Stimulated activated CD4-positive, alpha-beta T cell treated with anti-CD3 and anti-CD28 coated beads, TNF-alpha, amount 100 ng/mL, for 4 hours (primary cell): ENCODE measurements around the gene SDHAF1.
"Not testable (repeated sequence)": the region's sequence is repeated elsewhere in the genome, so short reads cannot be mapped to it uniquely, and the experiment has no call there.

Source experiments
- DNase-seq, 3 experiments: peaks; one replicate each; pipeline ENCODE4 v3.0.0-alpha.2; 2020; ENCODE audit warnings: low read depth in 3 of 3

Gene SDHAF1

DNA sequence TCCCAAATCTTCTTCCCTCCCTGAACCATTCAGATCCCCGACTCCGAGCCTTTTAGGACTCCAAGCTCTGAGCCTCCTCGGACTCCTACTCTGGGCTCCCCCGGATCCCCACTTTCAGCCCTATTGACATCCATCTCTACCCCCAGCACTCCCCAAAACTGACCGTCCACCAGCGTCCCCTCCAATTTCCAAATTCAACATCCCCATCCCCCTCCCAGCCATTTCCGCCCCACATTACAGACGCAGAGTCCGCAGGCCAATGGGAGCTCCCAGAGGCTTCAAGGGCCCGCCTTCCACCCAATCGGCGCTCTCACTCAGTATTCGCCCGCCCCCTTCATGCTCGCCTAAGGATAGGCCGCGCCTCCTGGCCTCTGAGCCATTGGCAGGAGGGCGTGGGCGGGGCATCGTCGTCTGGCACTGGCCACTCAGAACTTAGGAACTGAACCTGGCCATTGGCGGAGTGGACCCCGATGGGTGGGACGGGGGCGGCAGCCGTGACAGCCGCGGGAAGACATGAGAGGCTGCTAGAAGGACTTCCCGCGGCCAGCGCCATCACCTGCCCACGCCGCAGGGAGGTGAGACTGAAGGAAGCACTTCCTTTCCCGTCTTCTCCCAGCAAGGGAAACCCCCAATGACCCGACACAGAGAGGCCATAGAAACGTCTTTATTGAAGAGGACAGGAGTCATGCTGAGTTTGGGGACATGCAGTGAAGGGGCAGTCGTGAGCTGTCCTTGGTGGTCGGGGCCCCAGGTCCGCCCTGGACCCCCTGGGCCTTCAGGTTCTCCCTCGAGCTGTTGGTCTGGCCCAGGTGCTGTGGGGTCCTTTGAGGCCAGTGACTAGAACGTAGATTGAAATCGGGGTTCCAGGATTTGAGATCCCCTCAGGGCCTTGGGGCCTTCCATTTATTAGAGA is 19.3 kb downstream of the SDHAF1 start, which contains the start of gene ALKBH6:
TSS of gene ALKBH6 (minus strand) at position 202 of the 913 bp plus-strand sequence. CDS start 816 bp downstream, outside the sequence.
- peak; percentile 96 to 100 (median 98) for DNase-seq

GRCh38 chr19:36019061-36019670 is 24.2 kb downstream of the SDHAF1 start:
- DNase-seq: no peak

DNA sequence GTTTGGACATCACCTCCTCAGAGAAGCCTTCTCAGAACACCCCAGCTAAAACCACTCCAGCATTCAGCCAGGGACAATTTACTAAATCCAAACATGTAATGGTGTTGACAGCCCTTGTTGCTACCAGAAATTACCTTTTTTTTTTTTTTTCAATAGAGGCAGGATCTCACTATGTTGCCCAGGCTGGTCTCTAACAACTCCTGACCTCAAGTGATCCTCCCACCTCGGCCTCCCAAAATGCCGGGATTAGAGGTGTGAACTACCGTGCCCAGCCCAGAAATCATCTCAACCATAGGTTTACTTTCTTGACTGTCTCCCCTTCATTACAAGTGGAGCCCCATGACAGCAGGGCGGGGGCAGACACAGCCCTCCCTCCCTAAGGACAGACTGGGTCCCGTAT is 28.4 kb downstream of the SDHAF1 start:
- DNase-seq: no peak

DNA sequence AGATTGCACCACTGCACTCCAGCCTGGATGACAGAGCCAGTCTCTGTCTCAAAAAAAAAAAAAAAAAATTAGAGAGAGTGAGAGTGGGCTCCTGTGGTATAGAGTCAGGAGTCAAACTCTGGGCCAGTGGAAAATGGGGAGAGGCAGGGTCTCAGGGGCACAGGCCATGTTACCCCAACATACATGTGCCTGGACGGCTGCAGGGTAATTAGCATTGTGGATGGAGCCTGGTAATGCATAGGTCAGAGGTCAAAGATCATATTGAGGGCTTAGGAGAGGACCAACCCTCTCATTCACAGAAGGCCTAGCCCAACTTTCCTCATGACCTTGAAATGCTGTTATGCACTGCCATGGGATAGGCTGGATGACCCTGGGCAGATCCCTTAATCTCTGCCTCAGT is 30.6 kb downstream of the SDHAF1 start:
- no peak for DNase-seq

DNA sequence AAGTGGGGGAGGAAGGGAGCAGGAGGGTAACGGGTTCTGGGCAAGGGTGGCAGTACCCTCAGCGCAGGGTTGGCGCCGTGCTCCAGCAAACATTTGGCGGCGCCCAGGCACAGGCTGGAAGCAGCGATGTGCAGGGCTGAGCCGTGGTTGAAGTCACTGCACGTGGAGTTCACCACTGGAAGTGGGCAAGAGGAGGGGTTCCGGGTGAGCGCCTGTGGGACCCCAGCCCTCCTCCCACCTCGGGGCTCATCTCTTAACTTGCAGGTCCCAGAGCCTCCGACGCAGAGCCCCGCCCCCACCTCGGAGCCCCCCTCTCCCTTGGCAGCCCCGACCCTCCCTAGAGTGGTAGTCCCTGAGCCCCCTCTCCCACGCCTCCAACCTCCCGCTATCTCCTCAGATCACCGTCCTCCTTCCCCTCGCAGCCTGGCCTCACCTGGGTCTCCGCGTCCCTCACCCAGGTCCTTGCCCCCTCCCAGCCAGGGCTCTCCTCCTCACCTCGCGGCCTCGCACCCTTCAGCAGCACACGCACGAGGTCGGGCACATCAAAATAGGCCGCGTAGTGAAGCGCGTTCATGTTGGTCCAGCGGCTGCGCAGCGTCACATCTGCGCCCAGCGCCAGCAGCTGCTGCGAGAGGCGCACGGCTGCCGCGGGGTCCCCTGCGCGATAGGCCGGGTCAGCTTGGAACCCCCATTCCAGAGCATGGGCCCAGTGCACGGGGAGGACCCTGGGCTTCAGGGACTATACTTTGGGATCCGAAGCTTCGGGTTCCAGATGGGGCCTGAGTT is 31.3 kb downstream of the SDHAF1 start:
- no peak for DNase-seq

DNA sequence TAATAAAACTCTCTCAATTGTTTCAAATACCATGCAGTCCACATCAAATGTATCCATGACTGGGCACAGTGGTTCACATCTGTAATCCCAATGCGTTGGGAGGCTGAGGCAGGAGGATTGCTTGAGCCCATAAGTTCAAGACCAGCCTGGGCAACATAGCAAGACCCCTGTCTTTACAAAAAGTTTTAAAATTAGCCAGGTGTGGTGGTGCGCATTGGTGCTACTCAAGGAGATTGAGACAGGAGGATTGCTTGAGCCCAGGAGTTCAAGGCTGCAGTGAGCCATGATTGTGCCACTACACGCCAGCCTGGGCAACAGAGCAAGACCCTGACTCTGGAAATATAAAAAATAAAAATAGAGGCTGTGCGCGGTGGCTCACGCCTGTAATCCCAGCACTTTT is 32.7 kb downstream of the SDHAF1 start:
- no peak for DNase-seq

- DNase-seq: no peak
Observed at GRCh38 chr19:36028313-36029041, 33.5 kb downstream of the SDHAF1 start.

DNA sequence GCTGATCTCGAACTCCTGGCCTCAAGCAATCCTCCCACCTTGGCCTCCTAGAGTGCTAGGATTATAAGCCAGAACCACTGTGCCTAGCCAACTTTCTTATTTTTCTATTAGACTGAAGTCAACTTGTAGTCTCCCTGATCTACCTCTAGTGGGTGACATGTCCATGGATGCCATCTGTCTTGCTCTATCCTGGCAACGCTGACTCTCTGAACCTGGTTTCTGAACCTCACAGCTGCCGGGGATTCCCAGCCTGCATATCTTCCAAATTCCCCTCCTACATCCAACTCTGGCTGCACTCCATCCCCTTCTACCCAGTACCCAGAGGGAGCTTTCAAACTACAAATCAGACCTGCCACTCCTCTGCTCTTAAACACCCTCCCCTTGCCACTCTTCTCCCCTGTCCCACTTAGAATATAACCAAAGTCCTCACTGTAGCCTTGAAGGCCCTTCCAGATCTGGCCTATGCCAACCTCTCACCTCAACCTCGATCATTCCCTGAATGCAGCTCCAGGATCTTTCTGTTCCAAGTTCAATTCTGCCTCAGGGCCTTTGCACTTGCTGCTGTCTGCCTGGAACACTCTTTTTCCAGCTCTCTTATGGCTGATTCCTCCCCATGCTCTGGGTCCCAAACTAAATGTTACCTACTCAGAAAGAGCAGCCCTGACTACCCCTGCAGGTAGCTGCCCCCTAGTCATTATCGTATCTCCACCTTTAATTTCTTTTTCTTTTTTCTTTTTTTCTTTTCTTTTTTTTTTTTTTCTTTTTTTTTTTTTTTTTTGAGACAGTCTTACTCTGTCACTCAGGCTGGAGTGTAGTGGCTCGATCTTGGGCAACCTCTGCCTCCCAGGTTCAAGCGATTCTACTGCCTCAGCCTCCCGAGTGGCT is 35.5 kb downstream of the SDHAF1 start:
- DNase-seq: no peak

GRCh38 chr19:36031308-36031707 is 36.3 kb downstream of the SDHAF1 start:
- no peak for DNase-seq

DNA sequence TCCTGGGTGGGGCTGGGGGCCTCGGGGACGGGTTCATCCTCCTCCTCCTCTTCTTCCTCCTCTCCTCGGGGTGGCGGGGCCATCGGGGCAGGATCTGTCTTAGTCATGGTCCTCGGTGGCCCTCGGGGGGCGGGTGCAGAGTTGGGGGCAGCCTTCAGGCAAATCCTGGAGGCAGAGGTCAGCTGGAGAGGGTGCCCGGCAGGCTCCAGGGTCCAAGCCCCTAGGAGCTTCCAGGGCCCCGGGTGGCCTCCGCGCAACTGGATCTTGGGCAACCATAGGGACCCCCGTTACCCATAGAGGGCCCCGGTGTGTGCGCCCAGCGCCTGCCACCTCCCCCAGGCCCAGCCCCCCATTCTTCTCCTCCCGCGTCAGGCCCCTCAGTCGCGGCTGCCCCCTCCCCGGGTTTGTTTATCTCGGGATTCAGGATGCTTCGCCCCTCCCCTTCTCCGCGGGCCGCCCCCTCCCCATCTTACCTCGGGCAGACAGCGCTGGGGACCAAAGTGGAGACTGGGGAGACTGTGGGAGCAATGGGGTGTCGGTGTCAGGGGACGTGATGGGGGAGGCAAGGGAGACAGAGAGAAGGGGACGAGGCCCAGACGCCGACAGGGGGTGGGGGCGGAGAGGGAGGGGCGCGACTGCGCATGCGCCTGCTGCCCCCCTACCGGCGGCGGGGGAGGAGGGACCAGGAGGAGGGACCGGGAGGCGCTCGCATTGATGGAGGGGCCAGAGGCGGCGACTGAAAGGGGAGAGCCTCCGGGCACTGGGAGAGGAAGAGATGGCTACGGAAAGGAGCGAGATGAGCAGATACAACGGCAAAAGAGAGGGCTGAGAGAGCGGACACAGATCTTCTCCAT is 37.5 kb downstream of the SDHAF1 start, which contains the start of gene CLIP3:
TSS of gene CLIP3 (minus strand) at position 623 of the 854 bp plus-strand sequence. CDS start at position 107, 516 bp downstream.
- peak; percentile 10 to 31 (median 30) for DNase-seq

DNA sequence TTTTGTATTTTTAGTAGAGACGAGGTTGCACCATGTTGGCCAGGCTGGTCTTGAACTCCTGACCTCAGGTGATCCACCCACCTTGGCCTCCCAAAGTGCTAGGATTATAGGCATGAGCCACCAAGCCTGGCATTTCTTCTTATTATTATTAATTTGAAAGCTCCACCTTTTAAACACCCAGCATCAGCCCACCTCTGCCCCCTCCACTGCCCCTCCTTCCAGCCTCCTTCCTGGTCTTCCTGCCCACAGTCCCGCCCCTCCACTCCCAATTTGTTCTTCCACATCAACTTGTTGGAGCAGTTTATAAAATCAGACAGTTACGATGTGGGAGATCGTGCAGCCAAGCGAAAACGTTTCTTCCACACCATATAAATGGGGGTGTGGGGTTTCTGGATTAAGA is 45.5 kb downstream of the SDHAF1 start:
- DNase-seq: no peak

- DNase-seq: not testable (repeated sequence)
Observed at GRCh38 chr19:36041092-36041491, 46.1 kb downstream of the SDHAF1 start.

DNA sequence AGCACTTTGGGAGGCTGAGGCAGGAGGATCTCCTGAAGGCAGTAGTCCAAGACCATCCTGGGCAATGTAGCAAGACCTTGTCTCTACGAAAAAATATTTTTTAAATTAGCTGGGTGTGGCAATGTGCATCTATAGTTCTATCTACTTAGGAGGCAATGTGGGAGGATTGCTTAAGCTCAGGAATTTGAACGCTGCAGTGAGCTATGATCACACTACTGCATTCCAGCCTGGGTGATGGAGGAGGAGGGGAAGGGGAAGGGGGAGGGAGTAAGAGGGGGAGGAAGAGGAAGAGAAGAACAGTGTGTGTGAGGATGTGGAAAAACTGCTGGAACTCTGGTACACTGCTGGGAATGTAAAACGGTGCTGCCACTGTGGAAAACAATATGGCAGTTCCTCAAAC is 46.8 kb downstream of the SDHAF1 start:
- DNase-seq: no peak

GRCh38 chr19:36043952-36044351 is 49.0 kb downstream of the SDHAF1 start:
- DNase-seq: no peak
